Neural progenitor cell (in vitro differentiated cells): Measurements from ENCODE around the gene PIK3CB.

ENCODE experiments used
- CTCF ChIP-seq: fragments of 200-600 bp; sonication (generic); IDR thresholded peaks from 2 replicates; pipeline ENCODE4 v1.5.1; 2017; ENCODE audit warnings: antibody characterized with exemption, mild to moderate bottlenecking
- EZH2 ChIP-seq: fragments of 200-600 bp; sonication (generic); IDR thresholded peaks from 2 replicates; pipeline ENCODE4 v1.6.1; 2017; ENCODE audit warnings: antibody characterized with exemption, mild to moderate bottlenecking, moderate library complexity
- EZH2phosphoT487 ChIP-seq: fragments of 200-600 bp; sonication (generic); IDR thresholded peaks from 2 replicates; pipeline ENCODE4 v1.6.1; 2017; ENCODE audit warnings: antibody characterized with exemption

GRCh38 chr3:138856799-138857198 lies 22.1 kb upstream of the PIK3CB start:
- no peak for TF ChIP-seq CTCF
- TF ChIP-seq EZH2phosphoT487, result no peak
- TF ChIP-seq EZH2, result no peak
